Suppressor macrophage treated with lipopolysaccharide for 1 hour (primary cell): Measurements from ENCODE around the gene TEF.
"Not testable (repeated sequence)": the region's sequence is repeated elsewhere in the genome, so short reads cannot be mapped to it uniquely, and the experiment has no call there.

Source experiments
- DNase-seq, 3 donors: peaks; one replicate each; pipeline ENCODE4 v3.0.0-alpha.2; 2020 to 2022

TEF gene

DNA sequence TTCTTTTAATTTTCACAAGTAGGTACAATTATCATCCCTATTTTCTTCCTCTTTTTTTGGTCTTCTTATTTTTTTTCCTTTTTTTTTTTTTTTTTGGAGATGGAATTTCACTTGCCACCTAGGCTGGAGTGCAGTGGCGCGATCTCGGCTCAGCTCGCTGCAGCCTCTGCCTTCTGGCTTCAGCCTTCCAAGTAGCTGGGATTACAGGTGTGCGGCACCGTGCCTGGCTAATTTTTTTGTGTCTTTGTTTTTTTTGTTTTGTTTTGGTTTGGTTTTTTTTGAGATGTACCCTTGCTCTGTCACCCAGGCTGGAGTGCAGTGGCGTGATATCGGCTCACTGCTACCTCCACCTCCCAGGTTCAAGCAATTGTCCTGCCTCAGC, 48.2 kb downstream of the TEF start:
- no peak for DNase-seq

DNA sequence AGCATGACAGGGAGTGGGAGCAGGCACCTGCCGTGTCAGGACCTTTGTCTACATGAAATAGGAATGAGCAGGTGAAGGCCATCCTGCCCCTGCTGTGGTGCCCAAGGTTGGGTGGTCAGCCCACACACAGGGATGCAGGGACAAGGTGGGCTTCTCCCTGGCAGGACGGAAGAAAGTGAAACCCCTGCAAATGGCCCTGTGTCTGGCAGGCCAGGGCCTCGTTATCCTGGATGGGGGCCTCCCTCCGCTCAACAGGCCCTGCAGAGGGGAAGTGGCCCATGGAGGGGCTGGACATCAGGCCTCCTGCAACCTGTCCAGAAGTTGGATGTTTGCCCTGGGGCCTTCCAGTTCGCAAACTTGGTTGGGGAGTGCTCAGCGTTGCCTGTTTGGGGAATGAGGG, 49.9 kb downstream of the TEF start:
- no peak for DNase-seq

DNA sequence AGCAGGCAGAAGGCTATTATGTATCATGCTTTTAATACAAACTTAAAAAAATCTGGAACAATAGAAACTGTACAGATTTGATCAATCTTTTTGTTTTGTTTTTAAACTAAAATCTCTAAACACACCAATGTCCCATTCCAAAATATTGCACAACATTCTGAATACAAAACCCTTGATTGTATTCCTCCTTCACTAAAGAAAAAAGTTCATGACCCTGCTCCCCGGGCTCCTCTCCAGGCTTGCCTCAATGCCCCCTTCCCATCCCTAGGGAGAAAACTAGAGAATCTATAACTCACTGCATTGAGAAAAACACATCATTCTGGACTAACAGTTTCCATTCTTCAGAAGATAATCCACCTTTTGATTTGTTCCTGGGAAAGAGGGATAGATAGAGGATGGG, 51.7 kb downstream of the TEF start:
- DNase-seq, result not testable (repeated sequence)

DNA sequence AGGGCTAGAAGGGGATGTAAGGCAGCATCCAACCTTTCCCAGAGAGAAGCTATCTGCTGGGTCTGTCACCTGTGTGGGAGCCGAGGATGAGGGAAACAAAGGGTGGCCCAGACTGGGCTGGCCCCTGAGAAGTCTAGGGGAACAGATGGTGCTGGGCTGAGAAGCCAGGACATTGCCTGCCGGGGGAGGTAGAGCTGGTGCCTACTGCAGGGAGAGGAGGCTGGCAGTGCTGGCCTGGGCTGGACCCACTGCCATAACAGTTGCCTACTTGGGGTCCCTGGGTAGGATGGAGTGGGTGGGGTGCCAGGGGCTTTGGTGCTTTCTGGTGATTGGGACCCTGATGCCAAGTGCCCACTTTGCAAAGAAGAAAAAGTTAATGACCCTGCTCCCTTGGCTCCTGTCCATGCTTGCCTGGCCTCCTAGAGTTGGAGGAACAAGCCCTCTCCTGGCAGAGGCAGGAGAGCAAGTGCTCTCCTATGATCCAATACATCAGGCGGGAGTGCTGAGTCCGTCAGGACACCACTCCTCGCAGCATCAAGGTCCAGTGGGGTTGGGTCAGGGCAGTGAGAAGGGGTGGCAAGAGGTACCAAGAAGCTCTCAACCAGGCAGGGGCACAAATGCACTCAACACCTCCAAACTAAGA, 52.7 kb downstream of the TEF start:
- DNase-seq, result not testable (repeated sequence)

DNA sequence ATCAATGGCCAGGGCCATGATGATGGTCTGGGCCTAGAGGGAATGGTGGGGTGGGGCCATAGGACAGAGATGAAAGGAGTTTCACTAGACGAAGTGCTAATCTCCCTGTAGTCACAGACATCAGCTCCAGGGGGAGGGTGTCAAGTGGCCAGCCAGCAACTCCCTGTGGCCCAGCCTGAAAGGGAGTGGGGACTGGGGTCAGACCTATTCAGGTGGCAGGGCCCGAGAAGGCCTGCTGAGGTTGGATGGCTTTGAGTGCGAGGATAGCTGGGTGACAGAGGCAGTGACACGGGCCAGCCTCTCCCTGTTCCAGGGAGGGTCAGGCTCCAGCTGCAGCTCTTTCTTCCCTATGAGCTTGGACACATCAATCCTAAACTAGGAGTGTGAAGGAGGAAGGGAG, 53.8 kb downstream of the TEF start:
- no peak for DNase-seq

DNA sequence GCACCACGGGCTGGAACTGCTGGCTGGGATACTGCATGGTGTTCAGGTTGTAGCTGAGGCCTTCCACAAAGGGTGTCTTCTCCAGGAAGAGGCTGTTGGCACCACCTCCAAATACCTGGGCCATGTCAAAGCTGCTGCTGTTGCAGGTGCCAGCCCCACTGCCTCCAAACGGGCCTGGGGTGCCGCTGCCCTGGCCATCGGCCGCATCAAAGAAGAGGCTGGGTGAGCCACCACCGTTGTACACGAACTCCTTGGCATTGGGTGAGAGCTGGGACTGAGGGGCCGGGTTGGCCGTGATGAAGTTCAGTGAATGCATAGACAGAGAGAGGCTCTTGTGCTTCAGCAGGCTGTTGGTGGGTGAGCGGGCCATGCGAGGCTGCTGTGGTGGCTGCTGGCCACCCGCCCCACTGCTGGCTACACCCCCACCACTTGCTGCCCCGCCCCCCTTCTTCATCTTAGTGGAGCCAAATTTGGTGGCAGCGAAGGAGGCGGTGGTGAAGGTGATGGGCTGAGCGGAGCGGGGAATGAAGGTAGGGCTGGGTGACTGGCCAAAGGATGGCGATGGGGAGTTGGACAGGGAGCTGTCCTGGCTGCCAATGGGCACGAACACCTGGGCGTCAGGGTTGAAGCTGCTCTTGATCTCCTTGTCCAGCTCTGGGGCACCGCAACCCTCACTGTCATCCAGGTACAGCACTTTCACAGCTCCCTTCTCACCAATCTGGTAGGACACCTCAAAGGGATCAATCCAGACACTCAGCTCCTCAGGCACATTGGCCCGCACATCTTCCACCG, 54.8 kb downstream of the TEF start:
- no peak for DNase-seq

DNA sequence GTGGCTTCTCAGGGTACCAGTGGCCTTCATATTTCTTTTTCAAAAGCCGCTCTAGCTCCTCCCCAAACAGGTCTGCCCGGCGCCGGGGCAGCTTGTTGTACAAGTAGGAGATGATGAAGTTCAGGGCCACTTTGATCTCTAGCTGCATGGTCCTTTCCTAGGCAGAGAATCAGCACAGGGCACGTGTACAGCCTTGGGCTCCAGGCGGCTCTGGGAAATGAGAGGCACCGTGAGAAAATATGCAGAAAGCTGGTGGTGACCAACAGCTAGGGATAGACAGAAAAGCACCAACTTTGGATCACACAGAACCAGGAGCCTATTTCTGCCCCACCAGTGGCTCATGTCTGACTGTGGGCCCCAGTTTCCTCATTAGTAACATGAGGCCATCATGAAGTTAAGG, 55.5 kb downstream of the TEF start:
- DNase-seq, result no peak

DNA sequence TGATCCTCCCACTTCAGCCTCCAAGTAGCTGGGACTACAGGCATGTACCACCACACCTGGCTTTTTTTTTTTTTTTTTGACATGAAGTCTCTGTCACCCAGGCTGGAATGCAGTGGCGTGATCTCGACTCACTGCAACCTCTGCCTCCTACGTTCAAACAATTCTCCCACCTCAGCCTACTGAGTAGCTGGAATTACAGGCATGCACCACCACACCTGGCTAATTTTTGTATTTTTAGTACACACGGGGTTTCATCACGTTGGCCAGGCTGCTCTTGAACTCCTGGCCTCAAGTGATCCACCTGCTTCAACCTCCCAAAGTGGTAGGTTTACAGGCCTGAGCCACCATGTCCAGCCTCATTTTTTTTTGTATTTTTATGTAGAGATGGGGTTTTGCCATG, 58.8 kb downstream of the TEF start:
- DNase-seq, result not testable (repeated sequence)

DNA sequence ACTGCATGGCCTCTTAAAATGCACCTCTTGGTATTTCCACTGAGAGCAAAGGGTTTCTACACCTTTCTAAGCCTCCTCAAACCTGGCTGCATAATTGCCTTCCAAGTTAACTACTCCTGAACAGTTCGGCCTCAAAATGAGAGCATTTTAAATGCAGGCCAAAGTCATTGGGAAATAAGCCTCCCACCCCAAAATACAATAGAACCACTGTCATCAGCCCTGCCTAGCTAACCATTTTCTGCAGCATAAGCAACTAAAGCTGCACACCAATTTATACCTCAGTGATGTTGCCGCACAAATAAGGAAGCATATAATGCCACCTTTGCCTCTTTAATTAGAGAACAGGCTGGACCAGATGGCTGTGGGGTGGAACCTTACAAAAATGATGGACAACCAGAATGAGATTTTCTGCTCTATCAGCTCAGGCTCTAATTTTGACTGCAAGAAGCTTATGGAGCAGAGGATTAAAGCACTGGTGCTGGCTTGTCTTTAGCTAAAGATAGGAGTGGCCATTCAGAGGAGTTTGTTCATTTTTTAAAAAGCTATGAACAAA, 60.6 kb downstream of the TEF start:
- peak in 1 of 3 donors; percentile 16 for DNase-seq

DNA sequence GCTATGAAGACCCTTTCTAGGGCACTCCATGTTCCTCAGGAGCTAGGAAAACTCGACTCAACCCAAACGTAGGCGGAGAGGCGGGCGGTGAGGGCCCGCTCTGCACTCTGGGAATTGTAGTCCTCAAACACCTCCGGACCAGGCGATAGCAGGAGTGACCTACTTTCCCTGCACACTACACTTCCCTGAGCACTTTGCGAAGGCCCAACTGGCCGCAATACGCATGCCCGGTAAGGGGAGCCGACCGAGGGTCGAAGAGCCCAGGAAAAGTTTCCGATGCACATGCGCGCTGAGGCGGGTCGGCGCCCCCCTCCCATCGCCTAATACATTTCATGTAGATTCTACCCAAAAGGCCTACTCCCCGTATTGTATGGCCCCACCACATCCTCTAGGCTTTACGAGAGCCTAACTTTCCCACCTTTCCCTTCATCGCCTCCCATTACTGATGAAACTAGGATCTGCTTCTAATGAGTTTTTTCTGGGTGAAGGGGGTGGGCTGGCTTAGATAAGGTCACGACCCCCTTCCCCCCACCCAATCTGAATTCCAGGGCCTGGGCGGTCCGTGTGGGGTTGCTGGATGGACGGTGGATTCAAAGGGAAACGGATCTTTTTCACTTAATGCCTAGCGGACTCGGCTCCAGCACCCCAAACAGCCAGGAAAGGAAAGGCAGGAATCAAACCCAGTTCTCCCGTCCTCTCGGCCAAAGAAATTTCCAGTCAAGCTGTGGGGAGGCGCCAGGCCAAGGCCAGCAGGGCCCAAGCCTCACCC, 62.8 kb downstream of the TEF start:
- DNase-seq, result peak; percentile 95 to 96 (median 95)

DNA sequence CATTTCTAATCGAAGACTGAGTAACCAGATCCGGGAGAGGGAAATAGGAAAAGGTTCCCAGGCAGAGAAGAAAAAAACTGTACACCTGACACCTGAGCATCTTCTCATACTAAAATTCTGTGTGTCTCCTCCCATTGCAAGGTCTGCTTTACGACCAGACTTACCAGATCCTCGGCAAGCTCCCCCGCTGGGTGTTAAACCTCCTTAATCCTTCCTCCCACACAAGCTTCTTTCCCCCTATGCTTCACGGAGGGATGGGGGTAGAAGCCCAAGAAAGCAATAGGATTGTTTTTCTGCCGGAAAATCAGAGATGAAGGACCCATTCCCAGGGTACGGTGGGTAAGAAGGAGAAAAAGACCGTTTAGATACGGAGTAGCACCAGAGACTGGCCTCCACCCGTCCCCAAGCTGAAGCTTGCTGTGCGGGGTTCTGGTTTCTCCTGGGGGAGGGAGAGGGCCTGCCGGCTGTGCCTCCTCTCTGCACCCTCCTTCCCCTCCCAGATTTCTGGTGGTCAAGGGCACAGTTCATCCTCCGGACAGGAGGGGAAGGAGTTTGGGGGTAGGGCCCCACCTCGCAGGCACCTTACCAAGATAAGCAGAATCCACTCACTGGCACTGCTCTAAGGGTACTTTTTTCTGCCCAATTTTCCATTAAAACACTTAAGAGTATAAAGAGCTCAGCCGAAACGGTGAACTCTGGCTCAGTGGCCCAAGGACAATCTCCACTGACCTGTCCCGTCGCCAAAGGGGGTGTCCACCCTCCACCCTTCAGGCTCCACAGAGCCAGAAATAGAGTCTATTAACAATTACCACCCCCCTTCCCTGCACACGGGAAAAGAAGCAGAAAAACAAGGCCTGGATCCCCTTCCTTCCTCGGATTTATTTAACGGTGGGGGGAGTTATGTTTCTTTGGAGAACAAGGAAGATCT, 63.7 kb downstream of the TEF start:
- DNase-seq, result peak; percentile 28 to 46 (median 38)

DNA sequence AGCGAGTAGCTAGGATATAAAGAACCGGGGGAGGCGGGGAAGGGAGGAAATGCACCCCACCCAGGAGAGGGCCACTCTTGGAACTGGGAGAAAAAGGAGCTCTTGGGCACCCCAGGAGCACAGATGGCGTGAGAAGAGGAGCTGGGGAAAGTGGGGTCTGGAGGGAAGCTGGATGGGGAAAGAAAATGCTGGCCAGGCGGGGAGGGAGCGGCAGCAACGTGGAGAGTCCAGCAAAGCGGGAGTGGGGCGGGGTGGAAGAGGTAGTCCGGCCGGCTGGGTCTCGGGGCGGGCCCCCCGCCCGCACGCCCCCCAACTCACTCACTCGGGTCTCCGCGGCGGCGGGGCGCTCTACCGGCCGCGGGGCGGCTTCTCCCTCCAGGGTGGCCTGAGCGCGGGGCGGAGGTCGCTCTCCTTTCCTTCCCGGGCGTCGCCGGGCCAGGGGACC, 64.3 kb downstream of the TEF start:
- peak in 2 of 3 donors; percentile 24 to 51 for DNase-seq

DNA sequence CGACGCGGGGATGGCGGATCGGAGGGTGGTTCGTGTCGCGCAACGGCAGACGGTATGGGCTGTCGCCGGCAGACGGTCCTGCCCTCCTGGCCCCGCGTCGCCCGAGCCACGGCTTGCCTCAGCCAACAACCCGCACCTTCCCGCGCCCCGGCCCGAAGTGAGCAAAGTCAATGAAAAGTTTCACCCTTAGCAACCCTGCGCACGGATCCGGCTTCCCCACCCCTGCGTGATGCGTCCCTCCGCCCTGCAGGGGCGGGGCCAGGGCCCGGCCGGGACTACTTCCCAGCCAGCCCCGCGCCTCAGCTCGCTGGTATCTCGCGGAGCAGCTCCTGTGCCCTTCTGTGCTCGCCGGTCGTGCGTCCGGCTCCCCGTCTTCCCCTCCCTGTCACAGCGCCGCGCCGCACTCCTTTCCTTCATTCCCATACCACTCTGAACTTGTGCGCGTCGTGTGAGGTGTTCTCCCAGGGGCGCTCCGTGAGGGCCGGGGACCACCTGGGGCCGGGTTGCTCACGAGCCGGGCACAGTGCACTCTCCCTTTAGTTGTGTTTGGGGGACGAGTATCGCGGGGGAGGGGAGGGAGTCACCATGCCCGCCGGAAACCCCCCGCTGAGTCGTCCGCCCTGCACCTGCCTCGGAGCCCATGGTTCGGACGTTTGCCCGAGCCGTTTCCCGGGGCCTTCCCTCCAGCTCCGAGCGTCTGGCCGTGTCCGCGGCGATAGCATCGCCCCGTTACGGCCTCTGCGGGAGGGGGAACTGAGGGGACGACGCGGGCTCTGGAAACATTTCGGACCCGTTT, 65.1 kb downstream of the TEF start, which contains the start of gene TOB2:
TSS of gene TOB2 (minus strand) at position 163 of the 796 bp plus-strand sequence. CDS start 9,456 bp downstream, outside the sequence.
- peak; percentile 95 to 98 (median 97) for DNase-seq

DNA sequence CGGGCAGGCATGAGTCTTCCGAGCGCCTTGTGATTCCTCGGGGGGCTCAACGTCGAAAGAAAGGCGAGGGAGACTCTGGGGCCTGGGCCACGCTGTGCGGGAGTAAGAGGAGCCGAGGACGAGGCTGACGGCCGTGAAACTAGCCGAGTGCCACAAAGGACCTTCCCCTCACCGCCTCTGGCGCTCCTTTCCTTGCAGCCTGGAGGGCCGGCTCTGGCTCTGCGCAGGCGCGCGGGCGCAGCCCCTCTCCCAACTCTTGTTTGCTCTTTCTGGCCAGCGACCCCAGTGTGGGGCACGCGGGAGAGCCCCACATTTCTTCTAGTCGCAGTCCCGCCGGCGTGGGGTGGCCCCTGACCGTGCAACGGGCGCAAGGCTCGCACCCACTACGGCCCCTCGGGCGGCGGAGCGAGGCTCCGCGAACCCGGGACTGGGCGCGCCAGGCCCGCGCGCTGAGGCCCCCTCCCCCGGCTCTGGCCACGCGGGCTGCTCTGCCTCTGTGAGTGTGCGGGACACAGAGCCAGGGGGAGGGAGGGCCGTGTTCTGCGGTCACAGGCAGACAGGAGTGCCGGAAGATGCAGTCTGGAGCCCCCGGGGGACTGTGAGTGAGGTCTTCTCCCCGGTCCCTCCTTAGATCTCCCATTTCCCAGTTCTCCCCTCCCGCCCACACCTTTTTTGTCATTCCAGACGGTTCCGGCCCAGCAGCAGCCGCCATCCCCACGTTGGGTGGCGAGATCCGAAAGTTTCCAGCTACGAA, 65.9 kb downstream of the TEF start:
- DNase-seq, result peak; percentile 62 to 73 (median 62)

DNA sequence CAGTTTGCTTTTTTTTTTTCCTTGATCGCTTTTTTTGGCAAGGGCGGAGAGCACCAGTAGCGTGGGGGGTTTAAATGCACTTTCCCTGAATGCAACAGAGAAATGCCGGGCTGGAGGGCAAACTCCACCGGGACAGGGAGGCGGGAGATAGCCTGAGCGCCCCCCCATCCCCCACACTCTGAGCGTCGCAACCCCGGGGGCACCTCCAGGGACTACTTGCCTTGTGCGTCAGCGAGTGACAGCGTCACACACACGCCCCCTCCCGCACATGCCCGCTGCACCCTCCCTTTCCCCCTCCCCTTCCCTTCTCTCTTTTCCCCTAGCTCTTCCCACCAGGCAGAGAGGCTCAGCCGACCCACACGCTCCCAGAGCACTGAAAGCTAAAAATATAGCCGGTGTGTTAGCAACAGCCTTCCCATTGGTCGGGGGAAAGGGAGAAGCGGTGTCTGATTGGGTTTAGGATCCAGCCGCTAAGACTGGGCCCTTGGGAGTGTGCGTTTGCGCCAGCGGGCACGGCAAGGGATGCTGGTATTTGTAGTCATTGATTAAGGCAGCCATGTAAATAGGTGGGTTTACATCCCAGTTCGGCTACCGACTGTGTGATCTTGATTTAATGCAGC, 66.6 kb downstream of the TEF start:
- DNase-seq, result peak; percentile 96 to 98 (median 97)
